NCI-H2081 treated with DMSO at 0.1 percent for 48 hours (cell line): ENCODE results near the gene ASCC3.

ENCODE experiments used
- DNase-seq: peaks from one replicate; lab custom pipeline; 2025; lab: John Stamatoyannopoulos, UW

Gene ASCC3

DNA sequence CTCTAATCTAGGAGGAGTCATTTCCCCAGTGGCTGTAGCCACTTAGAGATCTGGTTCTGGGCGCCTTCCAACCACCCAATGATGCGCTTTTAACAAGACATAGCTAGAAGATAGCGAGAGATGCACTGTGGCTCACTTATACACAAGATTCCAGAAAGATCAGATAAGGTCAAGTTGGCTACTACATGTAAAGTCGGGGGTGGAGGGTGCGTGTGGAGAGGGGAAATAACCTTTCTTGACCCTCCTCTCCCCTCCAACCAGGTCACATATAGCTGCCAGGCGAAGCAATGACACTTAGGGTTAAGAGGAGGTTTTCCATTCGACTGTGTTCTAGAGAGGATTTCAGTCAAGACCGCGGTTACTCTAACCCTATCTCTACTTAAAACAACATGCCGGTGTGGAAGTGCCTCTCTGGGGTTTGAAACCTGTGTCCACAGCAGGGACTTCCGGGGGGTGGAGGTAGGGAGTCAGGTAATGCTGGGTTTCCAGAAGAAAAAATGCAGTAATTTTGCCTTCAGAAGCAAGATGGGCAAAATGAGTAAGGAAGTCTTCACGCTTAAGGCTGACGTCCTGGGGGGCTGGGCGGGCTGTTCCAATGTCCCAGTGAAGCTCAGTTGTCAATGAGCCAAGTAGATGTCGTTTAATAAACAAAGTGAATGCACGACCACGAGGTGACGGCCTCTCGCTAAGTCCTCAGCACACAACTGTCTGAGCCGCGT, 414.6 kb downstream of the ASCC3 start:
- no peak for DNase-seq

DNA sequence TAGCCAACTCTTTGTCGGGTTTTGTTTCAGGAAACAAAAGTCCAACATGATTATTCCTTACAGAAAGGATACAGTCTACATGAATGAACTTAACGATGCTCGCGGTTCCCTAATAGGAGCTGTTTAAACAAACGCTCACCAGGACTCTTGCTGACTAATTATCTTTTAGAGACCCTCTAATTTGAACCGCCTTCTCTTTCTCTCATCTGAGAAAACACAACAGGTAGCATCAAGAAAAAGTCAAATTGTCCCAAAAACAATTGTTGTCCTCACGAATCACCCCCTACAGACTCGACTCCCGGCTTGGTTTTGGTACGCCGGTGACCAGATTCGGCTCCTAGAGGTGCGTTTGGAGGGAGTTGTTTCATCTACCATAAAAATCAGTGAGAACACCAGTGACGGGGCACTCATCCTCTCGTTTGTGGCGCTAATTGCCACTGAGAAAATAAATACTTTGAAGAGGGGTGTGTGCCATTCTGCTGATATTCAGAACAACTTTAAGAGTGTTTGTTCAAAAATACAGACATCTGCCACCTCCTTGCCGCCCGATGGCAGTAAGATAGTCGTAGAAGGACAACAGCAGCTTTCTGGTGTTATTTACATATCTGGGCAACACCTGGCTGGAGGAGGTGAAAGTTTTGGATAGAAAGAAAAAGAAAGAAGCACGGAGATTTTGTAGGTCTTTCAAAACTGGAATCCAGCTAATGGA, 415.3 kb downstream of the ASCC3 start:
- no peak for DNase-seq

DNA sequence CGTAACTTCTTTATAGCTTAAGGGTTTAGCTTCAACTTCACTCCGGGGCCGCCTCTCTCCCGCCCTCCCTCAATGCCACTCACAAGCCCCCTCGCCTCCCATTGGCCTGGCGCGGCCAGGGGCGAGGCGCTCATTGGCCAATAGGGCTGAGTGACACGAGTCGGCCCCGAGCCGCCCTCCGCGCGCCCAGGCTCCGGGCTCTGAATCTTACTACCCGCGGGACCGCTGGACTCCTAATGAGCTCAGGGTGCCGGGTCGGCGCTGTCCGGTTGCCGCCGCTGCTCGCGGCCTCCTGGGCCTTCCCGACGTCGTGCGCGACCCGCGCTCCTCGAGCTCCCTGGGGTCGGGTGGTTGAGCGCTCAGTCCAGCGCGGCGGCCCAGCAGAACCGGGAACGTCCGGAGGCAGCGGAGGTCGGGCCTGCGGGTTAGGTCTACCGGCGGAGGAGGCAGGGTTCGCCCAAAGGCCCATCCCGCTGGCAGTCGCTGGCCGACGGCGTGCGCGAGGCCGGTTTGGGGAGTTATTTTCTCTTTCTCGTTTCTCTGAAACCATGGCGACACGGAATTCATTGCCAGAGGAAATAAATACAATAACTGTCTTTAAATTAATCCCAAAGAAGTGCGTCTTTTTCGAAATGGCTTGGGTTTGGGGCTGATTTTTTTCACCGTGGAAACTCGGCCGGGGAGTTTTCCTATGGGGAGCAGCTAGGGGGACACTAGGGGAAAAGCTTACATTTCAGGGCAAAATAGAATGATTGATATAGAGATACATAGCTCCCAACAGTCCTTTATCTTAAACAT, 416.0 kb downstream of the ASCC3 start, which contains the start of gene SIM1:
Gene SIM1, minus strand, starts transcription at position 19 of the 798 bp plus-strand sequence. CDS start 1,453 bp downstream, outside the sequence.
- DNase-seq: no peak

DNA sequence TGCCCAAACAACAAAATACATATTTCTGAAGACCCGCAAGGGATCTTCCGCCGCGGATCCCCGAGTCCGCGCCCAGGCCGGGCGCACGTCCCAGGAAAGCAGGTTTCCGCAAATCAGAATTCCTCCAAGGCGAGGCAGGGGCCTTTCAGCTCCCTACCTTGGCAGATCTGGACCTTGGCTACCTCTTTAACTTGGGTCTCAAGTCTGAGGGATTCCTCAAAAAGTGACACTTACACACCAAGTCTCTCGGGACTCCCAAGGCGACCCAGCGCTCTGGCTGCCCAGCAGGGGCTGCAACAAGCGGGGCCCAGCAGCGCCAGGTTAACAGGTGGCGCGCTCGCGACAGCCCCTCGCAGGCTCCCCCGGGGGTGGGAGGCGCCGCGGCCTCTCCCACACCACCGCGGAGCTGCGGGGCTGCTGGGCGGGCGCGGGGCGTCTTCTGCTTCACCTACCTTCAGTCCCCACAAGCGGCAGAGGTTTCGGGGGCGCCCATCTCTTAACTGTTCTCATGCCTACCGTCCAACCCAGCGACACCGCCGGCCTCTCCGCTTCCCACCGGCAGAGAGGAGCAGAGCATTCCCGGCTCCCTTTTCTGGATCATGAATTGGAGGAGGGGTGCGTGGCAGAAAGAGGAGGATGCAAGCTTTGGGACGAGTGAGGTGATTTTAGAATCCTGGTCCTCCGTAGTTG, 416.8 kb downstream of the ASCC3 start:
- no peak for DNase-seq

DNA sequence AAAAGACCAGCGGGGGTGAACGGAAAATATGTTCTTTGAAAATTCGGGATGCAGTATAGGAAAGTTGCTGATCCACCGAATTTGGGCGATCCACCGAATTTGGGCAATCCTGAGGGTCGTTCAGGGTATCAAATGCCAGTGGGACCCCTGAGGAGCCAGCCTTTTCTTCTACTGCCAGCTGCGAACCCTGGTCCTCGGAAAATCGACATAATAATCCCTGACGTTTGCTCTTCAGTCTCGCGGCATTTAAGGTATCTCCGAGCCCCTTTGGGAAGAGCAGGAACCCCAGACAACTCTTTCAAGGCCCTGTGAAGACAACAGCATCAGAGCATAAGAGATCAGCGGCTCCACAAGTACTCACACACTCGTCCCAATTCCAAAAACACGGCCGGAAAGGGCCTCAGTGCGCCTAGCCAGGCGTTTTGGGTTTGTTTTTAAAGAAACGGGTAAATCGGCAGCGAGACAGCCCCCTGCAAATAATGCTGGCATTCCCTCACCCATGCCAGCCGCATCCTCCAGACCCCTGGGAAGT, 417.4 kb downstream of the ASCC3 start:
- DNase-seq: no peak

DNA sequence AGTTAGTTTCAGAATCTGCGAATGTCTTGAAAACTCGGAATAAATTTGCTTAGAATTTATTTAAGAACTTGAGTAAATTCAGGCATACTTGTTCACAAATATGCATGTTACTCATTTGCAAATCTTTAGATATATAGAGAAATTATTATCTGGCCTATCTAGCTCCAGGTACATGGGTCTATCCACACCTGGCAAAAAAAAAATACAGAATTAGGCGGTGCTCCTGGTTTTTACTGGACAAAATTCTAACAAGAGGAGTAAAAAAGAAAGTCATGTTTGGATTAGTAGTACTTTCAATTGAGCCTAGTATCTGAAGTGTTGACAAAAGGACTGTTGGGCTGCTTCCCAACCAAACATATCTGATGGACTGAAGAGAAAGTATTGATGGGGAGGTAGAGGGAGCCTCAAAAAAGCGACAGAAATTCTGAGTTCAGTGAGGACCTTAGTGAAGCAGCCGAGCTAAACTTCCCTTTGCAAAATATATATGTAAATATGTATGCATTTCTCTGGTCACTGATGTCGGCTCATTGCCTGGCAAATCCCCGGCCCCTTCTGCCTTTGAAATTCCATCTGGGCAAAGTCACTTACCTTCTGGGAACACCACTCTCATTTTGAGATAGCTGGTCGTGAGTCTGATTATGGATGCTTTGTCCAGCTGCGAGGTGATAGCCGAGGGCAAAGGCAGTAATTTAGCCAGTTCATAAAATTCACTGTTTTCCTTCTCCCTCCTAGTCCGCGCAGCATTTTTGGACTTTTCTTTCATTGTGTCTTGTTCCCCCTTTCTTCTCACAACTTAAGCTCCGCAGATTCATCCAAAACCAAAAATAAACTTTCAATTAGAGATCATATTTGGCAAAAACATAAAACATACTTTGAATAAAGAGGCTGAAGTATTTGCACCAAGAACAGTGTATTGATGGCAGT, 418.2 kb downstream of the ASCC3 start:
- DNase-seq: no peak

DNA sequence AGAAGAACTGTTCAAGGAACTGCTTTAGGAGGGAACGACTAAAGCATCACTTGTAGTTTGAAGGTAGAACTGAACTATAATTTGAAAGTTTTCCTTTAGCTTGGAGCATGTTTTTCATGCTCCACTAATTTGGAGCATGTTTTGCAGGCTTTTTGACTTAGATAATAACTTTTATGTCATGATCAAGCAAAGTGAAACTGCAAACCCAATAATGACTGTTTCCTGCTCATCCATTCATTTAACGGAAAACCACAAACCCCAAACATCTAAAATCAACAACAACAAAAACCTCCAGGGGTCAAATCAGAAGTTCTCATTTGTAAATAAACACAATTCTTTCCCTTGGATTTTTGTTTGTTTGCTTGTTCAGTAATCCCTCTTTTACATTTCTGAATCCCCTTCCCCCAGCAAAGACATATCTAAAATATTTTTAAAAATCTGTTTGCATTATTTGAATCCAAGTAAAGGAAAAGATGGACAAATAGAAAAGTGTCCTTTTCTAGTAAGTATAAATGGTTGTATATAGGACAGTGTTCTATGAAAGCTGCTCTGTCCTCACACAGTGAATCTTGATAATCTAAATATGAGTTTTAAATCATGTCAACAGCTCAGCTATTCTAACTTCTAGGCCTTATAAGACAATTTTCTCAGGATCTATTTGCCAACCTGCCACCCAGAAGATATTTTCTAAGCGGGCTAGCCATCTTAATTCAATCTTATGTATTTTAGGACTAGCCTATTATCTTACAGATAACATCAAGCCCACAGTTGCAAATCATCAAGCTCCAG, 419.0 kb downstream of the ASCC3 start:
- DNase-seq: no peak

DNA sequence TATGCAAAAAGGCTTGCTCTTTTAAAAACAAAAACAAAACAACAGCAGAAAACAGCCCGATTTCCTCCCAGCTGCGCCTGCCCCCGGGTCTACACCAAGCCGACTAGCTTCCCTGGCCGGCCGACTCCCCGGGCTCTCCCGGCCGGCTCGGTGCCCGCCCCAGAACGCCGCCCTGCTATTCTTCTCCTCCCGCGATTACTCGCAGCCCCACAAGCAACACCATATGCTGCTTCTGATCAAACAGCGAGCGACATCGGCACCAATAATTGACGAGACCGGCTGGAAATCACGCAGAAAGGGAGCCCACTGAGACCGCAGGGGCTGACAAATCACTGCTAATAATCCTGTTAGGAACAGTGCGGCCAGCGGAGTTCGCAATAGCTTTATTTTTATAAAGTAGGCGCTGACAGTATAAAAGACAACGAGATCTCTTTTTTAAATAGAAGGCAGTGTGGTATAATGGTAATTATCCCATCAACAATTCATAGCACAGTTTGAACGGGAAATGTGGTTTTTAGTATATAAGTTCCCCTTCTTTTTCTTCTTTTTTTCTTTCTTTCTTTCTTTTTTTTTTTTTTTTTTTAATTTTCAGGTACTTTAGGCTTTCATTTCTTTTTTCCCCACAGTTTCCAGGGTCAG, 419.7 kb downstream of the ASCC3 start:
- DNase-seq: no peak

DNA sequence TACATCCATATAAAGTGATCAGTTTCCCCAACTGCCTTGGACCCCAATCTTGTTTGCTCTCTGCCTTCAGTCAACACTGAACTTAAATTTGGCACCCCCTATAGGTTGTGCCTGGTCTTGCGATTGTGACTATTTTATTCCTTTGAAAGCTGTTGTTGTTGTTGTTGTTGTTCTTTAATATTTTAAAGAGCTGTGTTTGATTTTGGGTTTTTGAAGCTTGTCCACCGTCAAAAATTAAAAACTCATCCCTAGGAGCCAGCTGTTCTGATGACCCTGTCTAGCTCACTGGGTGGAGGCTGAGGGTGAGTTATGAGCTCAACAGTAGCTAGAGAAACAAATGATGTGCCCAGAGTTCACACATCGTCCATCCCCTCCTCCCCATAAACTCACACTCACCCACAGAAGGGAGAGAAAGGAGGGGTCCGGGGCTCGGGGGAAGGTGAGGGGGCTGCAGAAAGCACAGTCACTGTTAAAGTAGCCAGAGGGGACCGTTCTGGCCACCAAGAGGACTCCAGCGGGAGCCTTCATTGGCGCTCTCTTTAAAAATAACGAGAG, 420.4 kb downstream of the ASCC3 start:
- no peak for DNase-seq

DNA sequence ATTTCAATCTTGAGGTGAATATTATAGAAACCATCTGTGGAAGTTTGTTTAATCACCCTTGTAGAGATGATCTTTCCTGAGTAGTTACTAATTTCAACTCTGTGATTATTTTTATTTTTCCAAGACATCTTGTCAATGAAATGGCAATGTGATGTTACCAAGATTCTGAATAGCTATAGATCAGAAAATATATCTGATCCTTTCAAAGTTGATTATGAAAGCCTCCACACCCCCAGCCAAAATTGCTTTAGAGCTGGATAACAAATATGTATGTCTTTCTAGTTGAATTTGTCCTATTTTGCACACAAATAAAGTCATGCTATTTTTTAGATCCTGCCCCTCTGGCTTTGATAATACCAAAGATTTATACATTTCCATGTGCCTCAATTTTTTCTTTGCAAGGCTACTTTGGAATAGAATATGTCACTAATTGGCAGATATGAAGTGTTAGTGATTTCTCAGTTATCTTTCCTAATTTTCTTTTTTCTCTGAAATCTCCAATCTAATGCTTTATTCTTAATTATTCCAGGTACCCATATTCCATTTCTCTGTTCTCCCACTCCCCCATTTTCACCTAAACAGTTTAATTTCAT, 421.4 kb downstream of the ASCC3 start:
- DNase-seq: no peak

DNA sequence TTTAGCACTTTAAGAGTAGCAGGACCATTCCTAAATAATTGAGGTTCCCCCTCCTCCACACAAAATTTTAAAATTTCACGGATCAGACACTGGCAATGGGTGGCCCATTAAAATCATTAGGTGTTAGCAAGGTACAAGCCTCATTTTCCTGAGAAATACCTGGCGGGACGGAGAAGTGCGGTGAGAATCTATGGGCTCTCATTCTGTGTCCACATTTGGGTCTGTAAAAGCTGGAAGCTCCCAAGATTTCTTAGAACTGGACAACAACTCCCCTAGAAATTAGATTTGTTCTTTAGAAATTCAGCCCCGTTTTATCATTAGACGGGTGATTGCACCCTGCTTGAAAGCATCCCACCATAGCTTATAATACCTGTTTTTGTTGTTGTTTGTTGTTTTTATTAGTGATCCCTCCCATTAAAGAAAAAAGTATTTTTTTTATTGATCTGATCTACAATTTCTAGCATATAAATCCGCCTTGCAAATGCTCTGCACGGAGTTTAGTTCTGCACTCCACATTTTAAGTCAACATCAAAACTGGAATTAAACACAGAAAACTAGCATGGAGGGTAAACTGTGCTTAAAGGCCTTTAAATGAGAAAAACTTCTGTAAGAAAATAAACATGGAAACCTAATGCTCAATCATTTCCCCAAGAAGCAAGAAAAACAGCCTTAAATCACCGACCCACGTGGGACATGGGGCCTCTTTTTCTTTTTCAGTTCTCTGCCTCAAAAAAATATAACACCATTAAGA, 422.1 kb downstream of the ASCC3 start:
- DNase-seq: no peak
